H9 (cell line): ENCODE data around the gene ARHGAP4. TPM values are rescaled to one million over a fixed set of nuclear protein-coding genes. Genes with fewer than 3 reads are reported as not detected.

Source experiments
- DNase-seq: peaks from one replicate; pipeline ENCODE4 v3.0.0-alpha.2; 2017
- H2AFZ ChIP-seq: one replicate; pipeline ENCODE4 v1.6.1; 2013; ENCODE audit warnings: mild to moderate bottlenecking, low read length, control low read depth, moderate library complexity
- H2AK5ac ChIP-seq: 2 replicates; pipeline ENCODE4 v1.6.1; 2013; ENCODE audit warnings: low read length, control low read depth, mixed read lengths; ENCODE audit not compliant: insufficient read length
- H2BK120ac ChIP-seq: one replicate; pipeline ENCODE4 v1.6.1; 2013; ENCODE audit warnings: low read depth, mild to moderate bottlenecking, low read length, control low read depth, inconsistent platforms; ENCODE audit not compliant: poor library complexity, severe bottlenecking
- H2BK12ac ChIP-seq: 2 replicates; pipeline ENCODE4 v1.6.1; 2013; ENCODE audit warnings: low read length, control low read depth, mixed read lengths, low read depth; ENCODE audit not compliant: insufficient read length
- H2BK15ac ChIP-seq: 2 replicates; pipeline ENCODE4 v1.6.1; 2013; ENCODE audit warnings: low read depth, low read length, control low read depth
- H2BK20ac ChIP-seq: one replicate; pipeline ENCODE4 v1.6.1; 2013; ENCODE audit warnings: low read depth, mild to moderate bottlenecking, low read length, control low read depth, inconsistent platforms; ENCODE audit not compliant: poor library complexity, severe bottlenecking
- H2BK5ac ChIP-seq: 2 replicates; pipeline ENCODE4 v1.6.1; 2013; ENCODE audit warnings: low read length, control low read depth, mixed read lengths; ENCODE audit not compliant: insufficient read length
- H3K14ac ChIP-seq: 2 replicates; pipeline ENCODE4 v1.6.1; 2013; ENCODE audit warnings: low read length, control low read depth; ENCODE audit not compliant: insufficient read depth
- H3K18ac ChIP-seq: 2 replicates; pipeline ENCODE4 v1.6.1; 2013; ENCODE audit warnings: low read depth, mild to moderate bottlenecking, mixed read lengths, low read length, control low read depth; ENCODE audit not compliant: insufficient read length
- H3K23ac ChIP-seq: 2 replicates; pipeline ENCODE4 v1.6.1; 2013; ENCODE audit warnings: low read length, control low read depth, mixed read lengths, low read depth; ENCODE audit not compliant: insufficient read length
- H3K23me2 ChIP-seq: 2 replicates; pipeline ENCODE4 v1.6.1; 2013; ENCODE audit warnings: low read depth, mild to moderate bottlenecking, mixed read lengths, low read length, control low read depth; ENCODE audit not compliant: insufficient read length, poor library complexity, severe bottlenecking
- H3K27ac ChIP-seq: 2 replicates; pipeline ENCODE4 v1.5.1; 2013; ENCODE audit warnings: low read length, control low read depth, mixed read lengths, low read depth; ENCODE audit not compliant: insufficient read length
- H3K27me3 ChIP-seq: 2 replicates; pipeline ENCODE4 v1.6.1; 2013; ENCODE audit warnings: low read length, control low read depth, inconsistent platforms; ENCODE audit not compliant: insufficient read depth
- H3K4ac ChIP-seq: 2 replicates; pipeline ENCODE4 v1.6.1; 2013; ENCODE audit warnings: low read depth, mild to moderate bottlenecking, control low read depth, inconsistent platforms, low read length, moderate library complexity
- H3K4me1 ChIP-seq: 2 replicates; pipeline ENCODE4 v1.6.1; 2013; ENCODE audit warnings: low read length, control low read depth, inconsistent platforms; ENCODE audit not compliant: insufficient read depth
- H3K4me2 ChIP-seq: 2 replicates; pipeline ENCODE4 v1.6.1; 2013; ENCODE audit warnings: low read length, control low read depth, mixed read lengths; ENCODE audit not compliant: insufficient read length, insufficient read depth
- H3K56ac ChIP-seq: 2 replicates; pipeline ENCODE4 v1.6.1; 2013; ENCODE audit warnings: low read depth, mild to moderate bottlenecking, mixed read lengths, low read length, control low read depth; ENCODE audit not compliant: insufficient read length
- H3K79me1 ChIP-seq: 2 replicates; pipeline ENCODE4 v1.6.1; 2013; ENCODE audit warnings: low read depth, mild to moderate bottlenecking, moderate library complexity, low read length, control low read depth, inconsistent platforms; ENCODE audit not compliant: insufficient read depth, poor library complexity, severe bottlenecking
- H3K79me2 ChIP-seq: 2 replicates; pipeline ENCODE4 v1.6.1; 2013; ENCODE audit warnings: low read length, control low read depth, inconsistent platforms; ENCODE audit not compliant: insufficient read depth
- H3K9ac ChIP-seq: 2 replicates; pipeline ENCODE4 v1.6.1; 2013; ENCODE audit warnings: low read length, control low read depth, mixed read lengths; ENCODE audit not compliant: insufficient read length; ENCODE audit errors: extremely low read depth
- H3K9me3 ChIP-seq: one replicate; pipeline ENCODE4 v1.6.1; 2013; ENCODE audit warnings: low read depth, low read length, inconsistent platforms; ENCODE audit not compliant: control insufficient read depth
- H3T11ph ChIP-seq: one replicate; pipeline ENCODE4 v1.6.1; 2013; ENCODE audit warnings: mild to moderate bottlenecking, low read length, control low read depth, inconsistent platforms
- H4K20me1 ChIP-seq: one replicate; pipeline ENCODE4 v1.6.1; 2013; ENCODE audit not compliant: control insufficient read depth, insufficient read length, insufficient read depth
- H4K5ac ChIP-seq: 2 replicates; pipeline ENCODE4 v1.6.1; 2013; ENCODE audit warnings: low read depth, mild to moderate bottlenecking, mixed read lengths, low read length, control low read depth; ENCODE audit not compliant: insufficient read length
- H4K8ac ChIP-seq: replicated peaks from 2 replicates; pipeline ENCODE4 v1.6.1; 2013; ENCODE audit warnings: low read length, control low read depth, mixed read lengths, low read depth; ENCODE audit not compliant: insufficient read length
- H4K91ac ChIP-seq: 2 replicates; pipeline ENCODE4 v1.6.1; 2013; ENCODE audit warnings: low read depth, mild to moderate bottlenecking, moderate library complexity, mixed read lengths, low read length, control low read depth; ENCODE audit not compliant: insufficient read length
- H3K27ac Mint-ChIP-seq, 3 experiments: 2 replicates in 2 of 3; 3 replicates in 1 of 3; pipeline ENCODE4 v1.8.0; 2020 to 2021; ENCODE audit warnings: mixed read lengths in 3 of 3, mild to moderate bottlenecking in 1 of 3, moderate library complexity in 1 of 3
- H3K27me3 Mint-ChIP-seq: 2 replicates; pipeline ENCODE4 v1.8.0; 2021; ENCODE audit warnings: low read depth, mild to moderate bottlenecking, moderate library complexity, mixed read lengths
- H3K36me3 Mint-ChIP-seq, 3 experiments: 2 replicates in 2 of 3; 3 replicates in 1 of 3; pipeline ENCODE4 v1.8.0; 2020 to 2021; ENCODE audit warnings: low read depth in 3 of 3, mixed read lengths in 3 of 3; ENCODE audit not compliant: insufficient read depth in 1 of 3
- H3K4me1 Mint-ChIP-seq, 2 experiments: 2 replicates each; pipeline ENCODE4 v1.8.0; 2020; ENCODE audit warnings: mixed read lengths in 2 of 2
- H3K4me3 Mint-ChIP-seq, 2 experiments: 2 replicates in 1 of 2; 3 replicates in 1 of 2; pipeline ENCODE4 v1.8.0; 2020 to 2021; ENCODE audit warnings: mild to moderate bottlenecking in 2 of 2, mixed read lengths in 2 of 2, moderate library complexity in 1 of 2
- H3K9me3 Mint-ChIP-seq, 2 experiments: 2 replicates in 1 of 2; 3 replicates in 1 of 2; pipeline ENCODE4 v1.8.0; 2020; ENCODE audit warnings: mild to moderate bottlenecking in 2 of 2, mixed read lengths in 2 of 2, moderate library complexity in 1 of 2
- WGBS: extraction: QIAGEN DNeasy Blood & Tissue Kit; methylation state at CpG from one replicate; pipeline ENCODE4 v1.1.7; 2013; ENCODE audit warnings: missing lambda C conversion rate, low lambda C conversion rate, mixed read lengths; ENCODE audit not compliant: insufficient read length; ENCODE audit errors: extremely low coverage; 5-methylcytosine and 5-hydroxymethylcytosine counted together
- total RNA-seq: library from RNA; stranded (reverse); gene quantifications from 2 replicates; pipeline ENCODE4 v1.2.1, GENCODE V29; 2021
- TF ChIP-seq, protein P1 (sequence below): fragments of 200-600 bp; sonication (generic); conservative IDR thresholded peaks from 3 replicates; pipeline ENCODE4 v1.8.0; 2021; ENCODE audit warnings: antibody characterized with exemption, mild to moderate bottlenecking

ARHGAP4 gene
- total RNA-seq, 1 experiment from 2014 or later: 37.8 TPM

DNA sequence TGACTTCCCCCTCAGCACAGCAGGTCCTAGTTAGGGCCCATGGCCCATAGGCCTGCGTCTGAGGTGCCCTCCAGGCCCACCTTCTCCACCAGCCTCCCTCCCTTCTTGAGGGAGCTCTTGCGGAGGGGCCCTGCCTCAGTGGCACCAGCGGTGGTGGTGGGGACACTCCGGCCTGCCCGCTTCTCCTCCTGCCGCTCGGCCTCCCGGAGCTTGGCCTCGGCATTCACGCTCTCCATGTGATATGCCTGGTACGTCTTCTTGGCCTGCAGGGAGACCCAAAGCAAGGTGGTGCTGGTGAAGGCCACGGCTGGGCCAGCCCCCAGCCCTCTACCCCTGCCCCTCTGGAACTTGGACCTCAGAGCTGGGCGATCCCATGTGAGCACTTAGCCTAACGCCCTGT is 5.5 kb downstream of the ARHGAP4 start:
- Histone ChIP-seq H3K79me2 (no peaks in the 10 kb centered on the region), H3K4me2 (no peak overlapping the region), H4K91ac (no peak overlapping the region), H3K27ac (no peak overlapping the region), H3K18ac (no peak overlapping the region), H2AK5ac (no peak overlapping the region), H3K23me2 (peaks cover 8% of the 10 kb centered on the region), H2BK5ac (no peak overlapping the region), H3K4ac (no peak overlapping the region), H2AFZ (no peak overlapping the region), H3K56ac (no peak overlapping the region), H4K20me1 (no peaks in the 10 kb centered on the region), H3K9me3 (peaks cover 25% of the 10 kb centered on the region), H2BK20ac (no peak overlapping the region), H3K9ac (no peak overlapping the region), H4K8ac (no peak overlapping the region), H3T11ph (no peak overlapping the region), H3K79me1 (no peaks in the 10 kb centered on the region), H4K5ac (no peak overlapping the region), H2BK120ac (no peak overlapping the region), H2BK15ac (no peak overlapping the region), H3K14ac (no peak overlapping the region), H3K4me1 (no peaks in the 10 kb centered on the region), H3K27me3 (no peaks in the 10 kb centered on the region), H2BK12ac (no peak overlapping the region), H3K23ac (no peak overlapping the region)
- no peaks in the 10 kb centered on the region; the same call in none of the 2 replicates for H3K27me3 Mint-ChIP-seq
- TF ChIP-seq, protein P1, sequence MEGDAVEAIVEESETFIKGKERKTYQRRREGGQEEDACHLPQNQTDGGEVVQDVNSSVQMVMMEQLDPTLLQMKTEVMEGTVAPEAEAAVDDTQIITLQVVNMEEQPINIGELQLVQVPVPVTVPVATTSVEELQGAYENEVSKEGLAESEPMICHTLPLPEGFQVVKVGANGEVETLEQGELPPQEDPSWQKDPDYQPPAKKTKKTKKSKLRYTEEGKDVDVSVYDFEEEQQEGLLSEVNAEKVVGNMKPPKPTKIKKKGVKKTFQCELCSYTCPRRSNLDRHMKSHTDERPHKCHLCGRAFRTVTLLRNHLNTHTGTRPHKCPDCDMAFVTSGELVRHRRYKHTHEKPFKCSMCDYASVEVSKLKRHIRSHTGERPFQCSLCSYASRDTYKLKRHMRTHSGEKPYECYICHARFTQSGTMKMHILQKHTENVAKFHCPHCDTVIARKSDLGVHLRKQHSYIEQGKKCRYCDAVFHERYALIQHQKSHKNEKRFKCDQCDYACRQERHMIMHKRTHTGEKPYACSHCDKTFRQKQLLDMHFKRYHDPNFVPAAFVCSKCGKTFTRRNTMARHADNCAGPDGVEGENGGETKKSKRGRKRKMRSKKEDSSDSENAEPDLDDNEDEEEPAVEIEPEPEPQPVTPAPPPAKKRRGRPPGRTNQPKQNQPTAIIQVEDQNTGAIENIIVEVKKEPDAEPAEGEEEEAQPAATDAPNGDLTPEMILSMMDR: no peak
- peaks cover 9 to 11% of the 10 kb centered on the region in 2 experiments; a peak in 2 of 4 replicates for H3K4me1 Mint-ChIP-seq
- no peak overlapping the region for H3K27ac Mint-ChIP-seq
- WGBS: no CpG with 5 or more reads among the region's 14 CpGs
- peaks cover 65 to 77% of the 10 kb centered on the region in 2 experiments for H3K9me3 Mint-ChIP-seq
- H3K36me3 Mint-ChIP-seq: peaks cover 18 to 35% (median 25%) of the 10 kb centered on the region in 3 experiments
- DNase-seq: no peak
- no peak overlapping the region for H3K4me3 Mint-ChIP-seq
